Measurements from ENCODE around the gene LRRC53.

Gene LRRC53

DNA sequence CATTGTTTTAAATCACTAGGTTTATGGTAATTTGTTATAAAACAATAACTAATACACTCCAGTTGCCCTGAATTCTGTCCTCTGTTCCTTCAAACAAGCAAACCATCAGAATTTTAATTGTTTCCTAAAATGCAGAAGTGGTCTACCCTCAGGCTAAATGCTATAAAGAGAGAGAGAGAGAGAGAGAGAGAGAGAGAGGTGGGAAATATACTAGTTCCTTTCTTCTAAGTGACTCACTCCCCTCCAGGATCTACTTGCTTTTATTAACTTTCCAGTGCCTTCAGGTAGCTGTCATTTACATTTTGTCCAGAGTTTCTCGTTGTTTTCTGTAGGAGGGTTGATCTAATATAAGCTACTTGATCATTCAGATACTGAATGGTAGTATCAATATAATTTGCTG lies 26.4 kb downstream of the LRRC53 start:
- no peak for DNase-seq

DNA sequence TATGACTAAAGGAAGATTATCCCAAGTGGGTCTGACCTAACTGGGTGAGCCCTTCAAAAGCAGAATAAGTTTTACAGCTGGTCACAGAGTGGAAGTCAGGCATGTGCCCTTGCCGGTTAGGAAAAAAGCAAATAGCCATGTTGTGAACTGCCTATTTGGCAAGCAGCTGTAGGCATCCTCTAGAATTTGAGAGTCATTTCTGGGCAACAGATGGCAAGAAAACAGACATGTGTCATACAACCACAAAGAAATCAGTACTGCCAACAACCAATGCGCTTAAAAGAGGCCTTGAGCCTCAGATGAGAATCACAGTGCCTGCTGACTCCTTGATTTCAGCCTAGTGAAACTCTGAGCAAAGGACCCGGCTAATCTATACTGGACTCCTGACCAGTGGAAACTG lies 26.8 kb downstream of the LRRC53 start:
- DNase-seq, result no peak

DNA sequence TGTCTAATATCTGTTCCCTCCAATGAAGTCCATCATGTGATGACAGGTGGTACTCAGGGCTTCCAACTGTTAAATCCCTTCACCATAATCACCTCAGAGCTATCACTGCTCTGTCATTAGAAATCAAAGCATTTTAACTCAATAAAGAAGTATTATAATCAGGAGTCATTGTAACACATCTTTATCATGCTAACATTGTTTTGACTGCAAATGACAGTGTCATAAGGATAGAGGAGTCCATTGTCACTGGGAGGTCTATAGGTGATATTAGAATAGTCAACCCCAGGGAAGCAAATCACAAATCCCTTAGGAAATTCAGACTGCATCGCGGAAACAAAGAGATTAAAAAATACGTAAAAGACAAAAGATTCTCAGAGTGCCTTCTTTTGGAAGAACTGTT lies 30.8 kb downstream of the LRRC53 start:
- DNase-seq, result no peak

GRCh38 chr1:74480068-74480467 lies 32.3 kb downstream of the LRRC53 start:
- DNase-seq, result no peak

DNA sequence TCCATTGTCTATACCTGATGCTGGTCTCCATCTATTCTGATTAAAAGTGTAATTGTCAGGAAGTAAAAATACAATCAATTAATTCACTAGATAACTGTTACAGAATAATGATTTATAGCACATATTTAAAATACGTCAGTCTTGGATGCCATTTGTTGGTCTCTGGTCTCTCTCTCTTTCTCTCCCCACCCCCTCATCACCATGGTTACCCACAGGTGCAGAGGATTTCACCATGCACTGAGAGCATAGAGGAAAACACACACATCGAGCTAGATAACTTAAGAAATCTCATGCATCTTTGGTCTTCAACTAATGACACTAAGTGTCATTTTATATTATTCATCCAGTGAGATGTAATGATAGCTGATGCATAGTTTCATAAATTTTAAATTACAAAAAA lies 33.4 kb downstream of the LRRC53 start:
- DNase-seq, result no peak

- no peak for DNase-seq
These were observed 37.8 kb downstream of the LRRC53 start for GRCh38 chr1:74474585-74474984.

GRCh38 chr1:74471470-74471869 lies 40.9 kb downstream of the LRRC53 start:
- DNase-seq, result no peak

- no peak for DNase-seq
These were observed 41.5 kb downstream of the LRRC53 start for GRCh38 chr1:74470936-74471335.

GRCh38 chr1:74470251-74470650 lies 42.2 kb downstream of the LRRC53 start:
- DNase-seq, result no peak

GRCh38 chr1:74468982-74469603 lies 43.3 kb downstream of the LRRC53 start:
- DNase-seq, result peak; percentile 38

GRCh38 chr1:74467786-74468377 lies 44.5 kb downstream of the LRRC53 start:
- DNase-seq, result peak; percentile 39

GRCh38 chr1:74465193-74465681 lies 47.2 kb downstream of the LRRC53 start:
- no peak for DNase-seq

- DNase-seq, result no peak
These were observed 48.4 kb downstream of the LRRC53 start for GRCh38 chr1:74464037-74464436.

- no peak for DNase-seq
These were observed 49.0 kb downstream of the LRRC53 start for GRCh38 chr1:74463333-74463988.

DNA sequence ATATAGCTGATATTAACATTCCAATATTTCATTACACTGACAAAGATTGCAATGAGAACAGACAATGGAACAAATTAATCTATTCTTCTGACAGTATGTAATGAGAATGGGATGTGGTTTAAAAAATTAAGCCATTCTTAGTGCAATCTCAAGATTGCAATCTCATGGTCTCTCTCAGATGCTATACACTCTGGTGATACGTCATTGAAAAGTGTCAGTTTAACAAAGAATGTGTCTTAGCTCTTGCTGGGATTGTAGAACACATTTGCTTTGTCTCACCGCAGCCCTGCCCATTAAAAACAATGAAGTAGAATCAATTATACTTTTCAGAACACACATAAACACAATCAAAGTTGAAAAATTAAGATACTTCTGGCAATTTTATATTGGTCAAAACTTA lies 55.2 kb downstream of the LRRC53 start:
- no peak for DNase-seq

- DNase-seq, result no peak
These were observed 57.0 kb downstream of the LRRC53 start for GRCh38 chr1:74455390-74455789.

DNA sequence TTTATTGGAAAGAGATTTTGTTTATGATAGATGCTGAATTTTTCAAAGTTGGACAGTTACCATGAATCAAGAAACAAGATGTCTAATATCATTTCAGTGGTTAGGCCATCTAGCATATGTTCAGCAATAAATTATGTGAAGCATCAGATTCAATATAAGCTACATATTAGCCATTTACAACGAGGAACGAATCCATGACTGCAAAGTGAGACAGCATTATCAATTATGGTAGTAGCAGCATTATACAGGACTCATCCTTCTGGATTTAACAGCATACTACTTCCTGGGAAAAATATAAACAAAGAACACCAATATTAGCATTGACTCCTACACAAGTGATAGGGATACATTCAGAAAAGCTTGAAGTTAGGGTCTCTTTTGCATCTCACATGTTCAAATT lies 59.1 kb downstream of the LRRC53 start:
- DNase-seq, result no peak

GRCh38 chr1:74452035-74452434 lies 60.4 kb downstream of the LRRC53 start:
- no peak for DNase-seq

GRCh38 chr1:74437035-74437434 lies 75.4 kb downstream of the LRRC53 start:
- no peak for DNase-seq

DNA sequence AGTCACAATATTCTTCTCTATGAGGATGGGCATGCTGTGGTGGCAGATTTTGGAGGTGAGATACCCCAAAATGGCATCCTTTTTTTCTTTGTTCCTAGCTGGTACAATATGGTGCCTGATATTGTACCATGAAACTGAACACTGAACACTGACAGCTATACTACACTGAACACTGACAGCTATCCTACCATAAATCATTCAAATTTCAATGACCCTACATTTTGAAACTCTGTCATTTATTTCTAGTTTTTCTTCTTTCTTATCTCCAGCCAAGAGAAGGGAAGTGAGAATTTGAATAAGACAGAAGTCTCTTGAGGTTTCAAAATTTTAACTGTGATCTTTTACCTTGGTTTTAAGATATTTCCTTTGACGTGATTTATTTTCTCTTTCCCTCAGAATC lies 76.3 kb downstream of the LRRC53 start:
- no peak for DNase-seq

- DNase-seq, result no peak
These were observed 78.1 kb downstream of the LRRC53 start for GRCh38 chr1:74434321-74434720.

- DNase-seq, result no peak
These were observed 80.1 kb downstream of the LRRC53 start for GRCh38 chr1:74432325-74432724.

DNA sequence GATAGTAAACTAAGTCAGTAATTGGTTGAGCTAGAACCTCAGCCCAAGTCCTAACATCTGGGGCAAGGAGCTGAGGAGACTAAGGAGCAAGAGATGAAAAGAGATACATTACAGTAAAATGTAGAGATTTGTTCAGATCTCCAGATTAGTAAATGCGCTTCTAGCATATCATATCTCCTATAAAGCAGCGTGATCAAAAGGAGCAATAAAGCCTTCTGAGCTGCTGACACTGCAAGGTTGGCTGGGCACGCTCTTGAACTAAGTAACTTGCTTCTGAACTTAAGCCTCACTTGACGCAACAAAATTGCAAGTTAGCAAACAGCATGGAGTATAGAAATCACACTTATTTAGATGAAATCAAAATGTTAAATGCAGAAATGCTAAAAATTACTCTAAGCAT lies 80.9 kb downstream of the LRRC53 start:
- no peak for DNase-seq

- DNase-seq, result no peak
These were observed 82.0 kb downstream of the LRRC53 start for GRCh38 chr1:74430342-74430934.
